ENCODE measurements around the gene LRIF1. TPM values are rescaled to one million over a fixed set of nuclear protein-coding genes. Genes with fewer than 3 reads are reported as not detected.

Gene LRIF1
- total and polyA plus RNA-seq, 10 of the 15 experiments (the other 5 are each of a cell fraction or from before 2014, with no cell fraction given): 9.7 to 20.3 (median 15.8) TPM

DNA sequence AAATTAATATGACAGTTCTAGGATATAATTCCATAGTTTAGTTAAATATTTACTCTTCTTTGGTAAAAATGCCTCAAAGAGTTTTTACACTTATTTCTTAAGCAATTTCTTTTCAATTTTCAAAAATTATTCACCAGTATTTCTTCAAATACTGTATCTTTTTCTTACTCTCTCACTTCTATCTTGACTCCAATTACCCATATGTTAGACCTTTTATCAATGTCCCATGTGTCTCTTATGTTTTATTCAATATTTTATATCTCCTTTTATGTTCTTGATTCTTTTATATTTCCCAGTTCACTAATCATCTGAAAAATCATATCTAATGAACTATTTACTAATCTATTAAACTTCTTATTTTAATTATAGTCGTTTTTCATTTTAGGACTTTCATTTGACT, 11.5 kb upstream of the LRIF1 start:
- ChIA-PET SMC1A (ENCODE audit: uncharacterized antibody, unreplicated experiment) (no interaction called here), POLR2A (no interaction called here), RAD21 (ENCODE audit: unreplicated experiment) (no interaction called here), CTCF (interaction anchor here (1.2 kb wide), 1 partner anchor 55 kb away, joined by 4 read pairs; no protein-coding TSS in a partner anchor)
- in situ Hi-C loops (cut with MboI) (no loop called here), intact Hi-C loops (cut with micrococcal nuclease; ENCODE audit: unreplicated experiment) (no loop called here)
- no peak overlapping the region for H3K4me2 ChIP-seq (ENCODE audit: control insufficient read depth, insufficient read depth)
- H3K79me2 ChIP-seq (ENCODE audit: control insufficient read depth, insufficient read depth, low read length): no peaks in the 10 kb centered on the region
- BruUV-seq (replicated peaks): no TSS peak
- H3K9me3 ChIP-seq (replicated peaks; ENCODE audit: control insufficient read depth, insufficient read depth, low read length): no peaks in the 10 kb centered on the region; the same call in 1 of the 3 replicates
- H3K36me3 ChIP-seq (ENCODE audit: control insufficient read depth in 2 of 2, insufficient read depth in 2 of 2, low read length in 1 of 2): no peaks in the 10 kb centered on the region
- H3K27ac ChIP-seq (ENCODE audit: control insufficient read depth, insufficient read depth): no peak overlapping the region
- no peak for FAIRE-seq
- H3K4me3 ChIP-seq: no peak overlapping the region
- H3K27me3 ChIP-seq (replicated peaks in 1 of 2; ENCODE audit: control insufficient read depth in 2 of 2, insufficient read depth in 2 of 2, low read length in 1 of 2): no peaks in the 10 kb centered on the region
- no peak overlapping the region for H2AFZ ChIP-seq (ENCODE audit: control insufficient read depth, low read depth, low read length)
- ATAC-seq: no peak
- no peak for DNase-seq (ENCODE audit: low read depth, low spot score)
- TF ChIP-seq JUND (IDR thresholded peaks at IDR 0.05; ENCODE audit: low read depth, low read length): no peak
- TF ChIP-seq, protein P1, sequence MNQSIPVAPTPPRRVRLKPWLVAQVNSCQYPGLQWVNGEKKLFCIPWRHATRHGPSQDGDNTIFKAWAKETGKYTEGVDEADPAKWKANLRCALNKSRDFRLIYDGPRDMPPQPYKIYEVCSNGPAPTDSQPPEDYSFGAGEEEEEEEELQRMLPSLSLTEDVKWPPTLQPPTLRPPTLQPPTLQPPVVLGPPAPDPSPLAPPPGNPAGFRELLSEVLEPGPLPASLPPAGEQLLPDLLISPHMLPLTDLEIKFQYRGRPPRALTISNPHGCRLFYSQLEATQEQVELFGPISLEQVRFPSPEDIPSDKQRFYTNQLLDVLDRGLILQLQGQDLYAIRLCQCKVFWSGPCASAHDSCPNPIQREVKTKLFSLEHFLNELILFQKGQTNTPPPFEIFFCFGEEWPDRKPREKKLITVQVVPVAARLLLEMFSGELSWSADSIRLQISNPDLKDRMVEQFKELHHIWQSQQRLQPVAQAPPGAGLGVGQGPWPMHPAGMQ (IDR thresholded peaks at IDR 0.05; ENCODE audit: borderline replicate concordance): no peak
- H4K20me1 ChIP-seq (ENCODE audit: control insufficient read depth, insufficient read depth): no peaks in the 10 kb centered on the region
- WGBS (ENCODE audit: insufficient coverage, insufficient replicate concordance, low lambda C conversion rate, missing lambda C conversion rate): 0% methylated on average over 1 of the region's 1 CpG
- H3K4me1 ChIP-seq (ENCODE audit: control insufficient read depth, insufficient read depth, low read length): no peaks in the 10 kb centered on the region
- H3K9ac ChIP-seq (ENCODE audit: control insufficient read depth, insufficient read depth, low read length): no peak overlapping the region

DNA sequence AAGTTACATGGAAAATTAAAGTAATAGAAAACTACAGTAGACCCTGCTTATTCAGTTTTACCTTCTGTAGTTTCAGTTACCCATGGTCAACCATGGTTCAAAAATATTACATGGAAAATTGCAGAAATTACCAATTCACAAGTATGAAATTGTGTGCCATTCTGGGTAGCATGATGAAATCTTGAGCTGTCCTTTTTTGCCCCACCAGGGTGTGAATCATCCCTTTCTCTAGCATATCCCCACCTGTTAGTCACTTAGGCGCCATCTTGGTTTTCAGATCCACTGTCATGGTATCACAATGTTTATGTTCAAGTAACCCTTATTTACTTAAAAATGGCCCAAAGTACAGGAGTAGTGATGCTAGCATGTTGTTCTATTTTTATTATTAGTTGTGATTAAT, 3.5 kb upstream of the LRIF1 start:
- peaks cover 8% of the 10 kb centered on the region for H3K79me2 ChIP-seq (ENCODE audit: control insufficient read depth, insufficient read depth, low read length)
- 0 out of 2 replicates have a peak, but pooled peaks cover 5% of the 10 kb centered on the region for H3K4me1 ChIP-seq (ENCODE audit: control insufficient read depth, insufficient read depth, low read length)
- H4K20me1 ChIP-seq (ENCODE audit: control insufficient read depth, insufficient read depth): no peaks in the 10 kb centered on the region
- H3K36me3 ChIP-seq (ENCODE audit: control insufficient read depth in 2 of 2, insufficient read depth in 2 of 2, low read length in 1 of 2): no peaks in the 10 kb centered on the region
- H2AFZ ChIP-seq (ENCODE audit: control insufficient read depth, low read depth, low read length): no peak overlapping the region
- H3K4me2 ChIP-seq (ENCODE audit: control insufficient read depth, insufficient read depth): no peak overlapping the region
- ATAC-seq (no peak), FAIRE-seq (no peak), DNase-seq (ENCODE audit: low read depth, low spot score) (no peak)
- no peak overlapping the region for H3K9ac ChIP-seq (ENCODE audit: control insufficient read depth, insufficient read depth, low read length)
- CTCF ChIA-PET: no interaction called here
- SMC1A ChIA-PET (ENCODE audit: uncharacterized antibody, unreplicated experiment): no interaction called here
- no TSS peak for BruUV-seq (replicated peaks)
- intact Hi-C loops (cut with micrococcal nuclease; ENCODE audit: unreplicated experiment) (no loop called here), in situ Hi-C loops (cut with MboI) (no loop called here)
- no peak overlapping the region for H3K4me3 ChIP-seq
- POLR2A ChIA-PET: no interaction called here
- RAD21 ChIA-PET (ENCODE audit: unreplicated experiment): no interaction called here
- H3K27ac ChIP-seq (ENCODE audit: control insufficient read depth, insufficient read depth): no peak overlapping the region
- WGBS (ENCODE audit: insufficient coverage, insufficient replicate concordance, low lambda C conversion rate, missing lambda C conversion rate): 61% methylated on average over 1 of the region's 1 CpG
- no peaks in the 10 kb centered on the region for H3K27me3 ChIP-seq (replicated peaks in 1 of 2; ENCODE audit: control insufficient read depth in 2 of 2, insufficient read depth in 2 of 2, low read length in 1 of 2)
- H3K9me3 ChIP-seq (replicated peaks; ENCODE audit: control insufficient read depth, insufficient read depth, low read length): peaks cover 15% of the 10 kb centered on the region
- TF ChIP-seq RELA (IDR thresholded peaks at IDR 0.05; ENCODE audit: borderline replicate concordance, partially characterized antibody): no peak
- TF ChIP-seq, protein P2, sequence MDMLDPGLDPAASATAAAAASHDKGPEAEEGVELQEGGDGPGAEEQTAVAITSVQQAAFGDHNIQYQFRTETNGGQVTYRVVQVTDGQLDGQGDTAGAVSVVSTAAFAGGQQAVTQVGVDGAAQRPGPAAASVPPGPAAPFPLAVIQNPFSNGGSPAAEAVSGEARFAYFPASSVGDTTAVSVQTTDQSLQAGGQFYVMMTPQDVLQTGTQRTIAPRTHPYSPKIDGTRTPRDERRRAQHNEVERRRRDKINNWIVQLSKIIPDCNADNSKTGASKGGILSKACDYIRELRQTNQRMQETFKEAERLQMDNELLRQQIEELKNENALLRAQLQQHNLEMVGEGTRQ (IDR thresholded peaks at IDR 0.05; ENCODE audit: borderline replicate concordance, low read depth, low read length): no peak
- no peak for TF ChIP-seq SUPT20H (IDR thresholded peaks at IDR 0.05; ENCODE audit: borderline replicate concordance, control insufficient read depth, low read depth, low read length)
- TF ChIP-seq, protein P3, sequence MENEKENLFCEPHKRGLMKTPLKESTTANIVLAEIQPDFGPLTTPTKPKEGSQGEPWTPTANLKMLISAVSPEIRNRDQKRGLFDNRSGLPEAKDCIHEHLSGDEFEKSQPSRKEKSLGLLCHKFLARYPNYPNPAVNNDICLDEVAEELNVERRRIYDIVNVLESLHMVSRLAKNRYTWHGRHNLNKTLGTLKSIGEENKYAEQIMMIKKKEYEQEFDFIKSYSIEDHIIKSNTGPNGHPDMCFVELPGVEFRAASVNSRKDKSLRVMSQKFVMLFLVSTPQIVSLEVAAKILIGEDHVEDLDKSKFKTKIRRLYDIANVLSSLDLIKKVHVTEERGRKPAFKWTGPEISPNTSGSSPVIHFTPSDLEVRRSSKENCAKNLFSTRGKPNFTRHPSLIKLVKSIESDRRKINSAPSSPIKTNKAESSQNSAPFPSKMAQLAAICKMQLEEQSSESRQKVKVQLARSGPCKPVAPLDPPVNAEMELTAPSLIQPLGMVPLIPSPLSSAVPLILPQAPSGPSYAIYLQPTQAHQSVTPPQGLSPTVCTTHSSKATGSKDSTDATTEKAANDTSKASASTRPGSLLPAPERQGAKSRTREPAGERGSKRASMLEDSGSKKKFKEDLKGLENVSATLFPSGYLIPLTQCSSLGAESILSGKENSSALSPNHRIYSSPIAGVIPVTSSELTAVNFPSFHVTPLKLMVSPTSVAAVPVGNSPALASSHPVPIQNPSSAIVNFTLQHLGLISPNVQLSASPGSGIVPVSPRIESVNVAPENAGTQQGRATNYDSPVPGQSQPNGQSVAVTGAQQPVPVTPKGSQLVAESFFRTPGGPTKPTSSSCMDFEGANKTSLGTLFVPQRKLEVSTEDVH (IDR thresholded peaks at IDR 0.05; ENCODE audit: low read depth, partially characterized antibody): no peak
- no peak for TF ChIP-seq SMC3 (IDR thresholded peaks at IDR 0.05; ENCODE audit: borderline replicate concordance, low read length)
- no peak for TF ChIP-seq NR2C1 (IDR thresholded peaks at IDR 0.05)
- TF ChIP-seq SMAD1 (IDR thresholded peaks at IDR 0.05; ENCODE audit: low read depth, partially characterized antibody): no peak
- TF ChIP-seq, protein P4, sequence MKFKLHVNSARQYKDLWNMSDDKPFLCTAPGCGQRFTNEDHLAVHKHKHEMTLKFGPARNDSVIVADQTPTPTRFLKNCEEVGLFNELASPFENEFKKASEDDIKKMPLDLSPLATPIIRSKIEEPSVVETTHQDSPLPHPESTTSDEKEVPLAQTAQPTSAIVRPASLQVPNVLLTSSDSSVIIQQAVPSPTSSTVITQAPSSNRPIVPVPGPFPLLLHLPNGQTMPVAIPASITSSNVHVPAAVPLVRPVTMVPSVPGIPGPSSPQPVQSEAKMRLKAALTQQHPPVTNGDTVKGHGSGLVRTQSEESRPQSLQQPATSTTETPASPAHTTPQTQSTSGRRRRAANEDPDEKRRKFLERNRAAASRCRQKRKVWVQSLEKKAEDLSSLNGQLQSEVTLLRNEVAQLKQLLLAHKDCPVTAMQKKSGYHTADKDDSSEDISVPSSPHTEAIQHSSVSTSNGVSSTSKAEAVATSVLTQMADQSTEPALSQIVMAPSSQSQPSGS (IDR thresholded peaks at IDR 0.05; ENCODE audit: low read length): no peak

Measured in GM12878 (cell line).